ENCODE results near the gene GIMAP5. TPM values are rescaled to one million over a fixed set of nuclear protein-coding genes. Genes with fewer than 3 reads are reported as not detected.

GIMAP5 gene
- polyA plus RNA-seq, 1 donor (not counting 4 experiments of a cell fraction or from before 2014, with no cell fraction given): not detected

DNA sequence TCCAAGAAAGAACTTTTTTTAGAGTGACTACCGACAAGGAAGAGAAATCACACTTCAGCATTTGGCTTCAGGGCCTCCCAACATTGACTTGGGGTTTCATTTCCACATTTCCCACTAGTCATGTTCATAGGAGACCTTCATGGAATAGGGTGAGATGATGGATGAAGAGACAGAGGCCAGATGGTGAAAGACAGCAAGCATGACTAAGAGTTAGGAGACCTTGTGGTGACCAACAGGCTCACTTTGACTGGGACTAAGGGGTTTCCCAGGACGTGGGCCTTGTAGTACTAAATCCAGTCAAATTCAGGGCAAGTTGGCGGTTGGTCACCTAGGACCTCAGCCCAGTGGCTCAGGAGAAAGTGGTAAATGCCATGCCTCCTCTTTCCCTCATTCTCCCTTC lies 3.0 kb upstream of the GIMAP5 start:
- dilution Hi-C loops (cut with MboI; ENCODE audit: extremely low pct_ligation_motif_present, low sequenced_read_pairs): no loop called here
- Histone ChIP-seq H3K79me2 (ENCODE audit: control insufficient read depth, insufficient read depth, low read length) (no peaks in the 10 kb centered on the region), H3K9me3 (ENCODE audit: control insufficient read depth, low read depth, low read length) (no peaks in the 10 kb centered on the region), H3K4me3 (ENCODE audit: control insufficient read depth in 2 of 3, extremely low read depth in 1 of 3, insufficient read depth in 2 of 3, low read depth in 1 of 3, low read length in 3 of 3) (no peak overlapping the region), H3K4me2 (ENCODE audit: control insufficient read depth, extremely low read depth, insufficient read depth, low read depth, low read length) (no peak overlapping the region), H4K20me1 (ENCODE audit: control insufficient read depth, extremely low read depth, insufficient read depth, low read length) (no peaks in the 10 kb centered on the region), H3K9me1 (ENCODE audit: control insufficient read depth, extremely low read depth, insufficient read depth, low read length) (no peaks in the 10 kb centered on the region), H3K27me3 (ENCODE audit: control insufficient read depth, extremely low read depth, insufficient read depth, low read length) (no peaks in the 10 kb centered on the region), H3K4me1 (ENCODE audit: control insufficient read depth, extremely low read depth, insufficient read depth, low read length) (peaks cover 3% of the 10 kb centered on the region), H2AFZ (ENCODE audit: control insufficient read depth, low read length) (no peak overlapping the region), H3K27ac (ENCODE audit: control insufficient read depth, insufficient read depth, low read length) (no peak overlapping the region), H3K36me3 (ENCODE audit: control insufficient read depth in 2 of 2, extremely low read depth in 1 of 2, insufficient read depth in 2 of 2, low read length in 2 of 2) (no peaks in the 10 kb centered on the region), H3K9ac (ENCODE audit: control insufficient read depth, extremely low read depth, insufficient read depth, low read length) (no peak overlapping the region)
- DNase-seq (ENCODE audit: low read depth, low spot score) (no peak), FAIRE-seq (no peak)
- TF ChIP-seq EZH2 (IDR thresholded peaks at IDR 0.05; ENCODE audit: low read length) (no peak), CTCF (optimal IDR thresholded peaks at IDR 0.05 in 1 of 3, IDR thresholded peaks at IDR 0.05 in 1 of 3, conservative IDR thresholded peaks at IDR 0.05 in 1 of 3; ENCODE audit: extremely low read depth in 1 of 3, insufficient read depth in 2 of 3, low read length in 3 of 3) (no peak)

GRCh38 chr7:150735596-150736358 lies 1.4 kb upstream of the GIMAP5 start:
- H3K4me3 ChIP-seq (ENCODE audit: control insufficient read depth in 2 of 3, extremely low read depth in 1 of 3, insufficient read depth in 2 of 3, low read depth in 1 of 3, low read length in 3 of 3): no peak overlapping the region
- no peaks in the 10 kb centered on the region for H4K20me1 ChIP-seq (ENCODE audit: control insufficient read depth, extremely low read depth, insufficient read depth, low read length)
- no peaks in the 10 kb centered on the region for H3K36me3 ChIP-seq (ENCODE audit: control insufficient read depth in 2 of 2, extremely low read depth in 1 of 2, insufficient read depth in 2 of 2, low read length in 2 of 2)
- peaks cover 3% of the 10 kb centered on the region for H3K4me1 ChIP-seq (ENCODE audit: control insufficient read depth, extremely low read depth, insufficient read depth, low read length)
- DNase-seq (ENCODE audit: low read depth, low spot score): no peak
- no peak for TF ChIP-seq EZH2 (IDR thresholded peaks at IDR 0.05; ENCODE audit: low read length)
- H3K9ac ChIP-seq (ENCODE audit: control insufficient read depth, extremely low read depth, insufficient read depth, low read length): no peak overlapping the region
- H3K27me3 ChIP-seq (ENCODE audit: control insufficient read depth, extremely low read depth, insufficient read depth, low read length): no peaks in the 10 kb centered on the region
- no peaks in the 10 kb centered on the region for H3K79me2 ChIP-seq (ENCODE audit: control insufficient read depth, insufficient read depth, low read length)
- H3K27ac ChIP-seq (ENCODE audit: control insufficient read depth, insufficient read depth, low read length): no peak overlapping the region
- H3K9me1 ChIP-seq (ENCODE audit: control insufficient read depth, extremely low read depth, insufficient read depth, low read length): no peaks in the 10 kb centered on the region
- no peaks in the 10 kb centered on the region for H3K9me3 ChIP-seq (ENCODE audit: control insufficient read depth, low read depth, low read length)
- no peak overlapping the region for H2AFZ ChIP-seq (ENCODE audit: control insufficient read depth, low read length)
- FAIRE-seq: no peak
- H3K4me2 ChIP-seq (ENCODE audit: control insufficient read depth, extremely low read depth, insufficient read depth, low read depth, low read length): no peak overlapping the region
- dilution Hi-C loops (cut with MboI; ENCODE audit: extremely low pct_ligation_motif_present, low sequenced_read_pairs): no loop called here
